G401.6 (cell line): ENCODE data around the gene IDE.

Source experiments
- FAIRE-seq: peaks from 2 replicates; lab custom pipeline; 2012; peaks lifted over from hg19 to GRCh38; lab: Jason Lieb, UNC

The IDE gene

GRCh38 chr10:92567952-92568600, 5.8 kb downstream of the IDE start:
- no peak for FAIRE-seq

GRCh38 chr10:92562424-92562823, 11.5 kb downstream of the IDE start:
- FAIRE-seq, result no peak

GRCh38 chr10:92559046-92559445, 14.8 kb downstream of the IDE start:
- no peak for FAIRE-seq

GRCh38 chr10:92553959-92554358, 19.9 kb downstream of the IDE start:
- FAIRE-seq, result no peak

GRCh38 chr10:92552310-92552709, 21.6 kb downstream of the IDE start:
- no peak for FAIRE-seq

GRCh38 chr10:92550924-92551323, 23.0 kb downstream of the IDE start:
- FAIRE-seq, result no peak

GRCh38 chr10:92547676-92548075, 26.2 kb downstream of the IDE start:
- FAIRE-seq, result no peak

GRCh38 chr10:92545556-92545955, 28.3 kb downstream of the IDE start:
- FAIRE-seq, result no peak

GRCh38 chr10:92544296-92544695, 29.6 kb downstream of the IDE start:
- FAIRE-seq, result no peak

- FAIRE-seq, result no peak
Observed at GRCh38 chr10:92542458-92542857, 31.4 kb downstream of the IDE start.

- no peak for FAIRE-seq
Observed at GRCh38 chr10:92541583-92541982, 32.3 kb downstream of the IDE start.

GRCh38 chr10:92538231-92538958, 35.5 kb downstream of the IDE start:
- FAIRE-seq, result peak; percentile 36

- FAIRE-seq, result peak; percentile 81
Observed at GRCh38 chr10:92530891-92531535, 42.9 kb downstream of the IDE start.

GRCh38 chr10:92530421-92530820, 43.5 kb downstream of the IDE start:
- no peak for FAIRE-seq

GRCh38 chr10:92527716-92528115, 46.2 kb downstream of the IDE start:
- no peak for FAIRE-seq

- FAIRE-seq, result no peak
Observed at GRCh38 chr10:92523639-92524038, 50.3 kb downstream of the IDE start.

- FAIRE-seq, result peak; percentile 96
Observed at GRCh38 chr10:92517034-92517655, 56.7 kb downstream of the IDE start.

- no peak for FAIRE-seq
Observed at GRCh38 chr10:92508866-92509265, 65.0 kb downstream of the IDE start.

GRCh38 chr10:92506336-92506735, 67.6 kb downstream of the IDE start:
- FAIRE-seq, result no peak

- FAIRE-seq, result no peak
Observed at GRCh38 chr10:92505044-92505443, 68.8 kb downstream of the IDE start.

- FAIRE-seq, result peak; percentile 42
Observed at GRCh38 chr10:92502296-92502808, 71.5 kb downstream of the IDE start.

- FAIRE-seq, result no peak
Observed at GRCh38 chr10:92493362-92493761, 80.5 kb downstream of the IDE start.

- no peak for FAIRE-seq
Observed at GRCh38 chr10:92492748-92493240, 81.1 kb downstream of the IDE start.
